ENCODE data around the gene TENT5C.

The TENT5C gene

DNA sequence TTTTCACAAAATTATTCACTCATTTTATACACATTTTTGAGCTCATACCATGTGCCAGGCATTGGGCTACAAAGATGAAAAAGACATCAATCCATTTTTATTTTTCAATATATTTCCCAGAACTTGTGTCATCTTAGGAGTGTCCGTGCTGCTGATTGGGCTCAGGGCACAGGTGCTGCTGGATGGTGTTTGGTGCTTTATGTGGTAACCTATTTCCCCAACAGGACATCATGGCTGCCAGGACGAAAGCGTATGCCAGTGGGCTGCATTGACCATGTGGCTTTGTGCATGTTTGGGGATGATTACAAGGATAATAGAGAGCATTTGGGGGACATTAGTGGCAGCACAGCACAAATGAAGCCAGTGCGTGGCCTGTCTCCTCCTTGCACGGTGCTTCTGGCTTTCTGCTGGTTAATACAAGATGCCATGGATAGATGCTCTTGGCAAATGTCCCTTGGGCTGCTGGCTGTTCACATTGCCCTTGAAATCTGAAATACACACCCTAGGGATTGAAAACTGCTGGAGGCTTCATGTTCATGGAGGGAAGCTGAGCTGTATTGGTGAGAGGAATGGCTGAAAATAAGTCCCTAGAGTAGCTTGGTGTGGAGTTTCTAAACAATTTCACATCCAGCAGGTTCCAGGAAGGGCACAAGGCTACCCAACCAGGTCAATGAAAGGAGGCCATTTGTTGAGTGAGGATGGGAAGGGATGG lies 52.3 kb downstream of the TENT5C start:
- no peak for DNase-seq

DNA sequence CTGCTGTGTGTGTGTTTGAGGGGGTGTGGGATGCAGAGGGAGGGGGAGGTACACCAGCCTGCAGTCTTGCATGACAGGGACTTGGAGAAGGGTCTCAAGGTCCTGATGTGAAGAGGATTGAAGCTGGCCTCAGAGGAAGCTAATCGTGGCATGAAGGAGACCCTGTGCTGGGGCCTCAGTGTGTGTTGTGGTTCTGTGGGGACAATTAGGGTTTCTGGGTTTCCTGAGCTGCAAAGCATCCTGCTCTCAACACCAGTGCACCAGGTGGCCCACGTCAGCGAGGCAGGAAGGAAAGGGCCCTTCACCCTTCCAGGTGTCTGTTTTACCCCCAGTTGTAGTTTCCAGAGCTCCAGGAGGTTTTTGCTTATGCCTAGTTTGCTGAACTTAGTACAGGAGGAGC lies 52.8 kb downstream of the TENT5C start:
- no peak for DNase-seq

DNA sequence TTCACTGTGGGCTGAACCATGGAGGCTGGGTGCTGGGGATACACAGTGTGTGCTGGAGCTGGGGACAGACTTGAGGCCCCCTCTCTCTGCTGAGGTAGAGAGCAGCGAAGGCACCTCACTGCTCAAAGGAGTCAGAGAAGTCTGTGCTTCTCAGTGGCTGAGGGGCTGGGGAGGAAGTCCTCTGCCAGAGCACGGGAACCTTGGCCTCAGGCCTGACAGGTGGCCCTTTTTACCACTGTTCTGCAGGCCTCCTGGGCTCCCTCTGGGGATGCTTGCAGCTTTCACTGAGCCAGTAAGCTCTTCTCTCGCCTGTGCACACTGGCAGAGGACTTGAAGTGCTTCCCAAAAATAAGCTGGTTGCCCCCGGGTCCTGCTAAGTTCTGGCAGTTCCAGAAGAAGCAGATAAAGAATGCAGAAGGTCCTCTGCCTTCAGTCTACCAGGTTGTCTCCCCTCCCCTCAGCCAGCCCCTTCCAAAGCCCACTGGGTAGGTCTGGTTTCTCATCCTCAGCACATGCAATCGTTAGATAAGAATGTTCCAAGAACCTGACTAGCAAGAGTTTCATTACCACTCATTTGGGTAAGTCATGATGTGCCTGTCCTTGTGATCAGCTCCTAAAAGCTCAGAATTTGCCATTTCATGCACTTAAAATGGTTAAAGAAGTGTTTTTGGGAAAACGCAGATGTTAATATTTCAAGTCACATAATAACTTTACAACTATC lies 53.9 kb downstream of the TENT5C start:
- DNase-seq, result no peak

DNA sequence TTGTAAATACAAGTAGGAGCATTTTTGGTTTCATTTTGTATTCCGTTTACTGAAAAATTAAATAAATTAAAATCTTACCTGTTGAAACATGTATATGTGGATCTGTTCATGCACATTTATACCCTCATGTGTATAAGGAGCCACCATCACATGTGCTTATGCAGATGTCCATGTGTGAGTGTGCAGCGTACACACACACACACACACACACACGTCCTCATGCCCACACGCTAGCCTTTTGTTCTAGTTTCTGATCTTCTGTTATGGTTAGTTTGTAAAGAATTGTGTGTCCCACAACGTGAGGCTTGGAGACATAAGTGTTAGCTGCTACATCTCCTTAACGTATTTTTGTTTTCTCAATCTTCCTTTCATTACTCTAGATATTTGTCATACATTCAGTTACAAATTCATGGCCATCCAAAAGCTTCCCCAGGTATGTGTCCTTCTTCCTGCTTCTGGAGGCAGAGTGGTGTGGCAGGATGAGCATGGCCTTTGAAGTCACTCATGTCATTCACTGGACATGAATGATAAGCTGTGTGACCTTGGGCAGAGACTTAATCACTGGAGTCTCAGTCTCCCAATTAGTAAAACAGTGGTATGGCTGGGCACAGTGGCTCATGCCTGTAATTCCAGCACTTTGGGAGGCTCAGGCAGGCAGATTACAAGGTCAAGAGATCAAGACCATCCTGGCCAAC lies 54.6 kb downstream of the TENT5C start:
- DNase-seq, result no peak

DNA sequence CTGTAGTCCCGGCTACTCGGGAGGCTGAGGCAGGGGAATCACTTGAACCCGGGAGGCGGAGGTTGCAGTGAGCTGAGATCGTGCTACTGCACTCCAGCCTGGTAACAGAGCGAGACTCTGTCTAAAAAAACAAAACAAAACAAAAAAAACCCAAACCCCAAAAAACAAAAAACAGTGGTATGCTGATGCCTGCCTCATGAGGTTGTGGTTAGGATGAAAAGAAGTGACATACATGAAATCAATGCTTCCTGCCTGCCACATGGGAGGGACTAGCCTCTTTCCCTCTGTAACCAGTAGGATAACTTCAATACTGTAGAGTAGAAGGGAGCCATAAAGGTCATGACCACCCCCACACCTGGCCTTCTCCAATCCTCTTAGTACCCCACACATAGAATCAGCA lies 55.2 kb downstream of the TENT5C start:
- no peak for DNase-seq

DNA sequence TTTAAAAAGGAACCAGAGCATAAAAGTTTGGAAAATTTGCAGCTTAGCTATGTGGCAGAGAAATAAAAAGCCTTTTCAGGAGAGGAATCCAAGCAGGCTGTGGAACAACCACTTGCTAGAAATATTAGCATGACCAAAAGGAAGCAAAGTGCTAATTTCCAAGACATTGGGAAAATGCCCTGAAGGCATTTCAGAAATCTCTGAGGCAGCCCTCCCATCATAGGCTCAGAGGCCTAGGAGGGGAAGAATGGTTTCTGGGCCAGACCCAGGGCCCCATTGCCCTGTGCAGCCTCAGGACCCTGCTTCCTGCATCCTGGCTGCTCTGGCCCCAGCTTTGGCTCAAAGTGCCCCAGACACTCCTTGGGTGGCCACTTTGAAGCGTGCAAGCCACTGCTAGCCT lies 56.8 kb downstream of the TENT5C start:
- no peak for DNase-seq

DNA sequence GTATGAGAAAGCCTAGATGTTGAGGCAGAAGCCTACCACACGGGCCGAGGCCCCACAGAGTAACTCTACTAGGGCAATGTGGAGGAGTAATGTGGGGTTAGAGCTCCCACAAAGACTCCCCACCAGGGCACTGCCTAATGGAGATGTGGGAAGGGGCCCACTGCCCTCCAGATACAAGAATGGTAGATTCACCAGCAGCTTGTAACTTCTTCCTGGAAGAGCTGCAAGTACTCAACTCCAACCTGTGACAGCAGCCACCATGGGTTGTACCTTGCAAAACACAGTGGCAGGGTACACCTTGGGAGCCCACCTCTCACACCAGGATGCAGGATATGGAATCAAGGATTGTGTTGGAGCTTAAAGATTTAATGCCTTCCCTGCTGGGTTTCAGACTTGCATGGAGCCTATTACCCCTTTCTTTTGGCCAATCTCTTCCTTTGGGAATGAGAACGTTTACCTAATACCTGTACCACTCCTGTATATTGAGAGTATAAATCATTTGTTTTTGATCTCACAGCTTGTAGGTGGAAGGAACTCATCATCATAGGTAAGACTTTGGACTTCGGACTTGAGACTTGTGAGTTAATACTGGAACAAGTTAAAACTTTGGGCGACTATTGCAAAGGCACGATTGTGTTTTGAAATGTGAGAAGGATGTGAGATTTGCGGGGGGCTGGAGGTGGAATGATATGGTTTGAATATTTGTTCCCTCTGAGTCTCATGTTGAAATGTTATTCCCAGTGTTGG lies 57.5 kb downstream of the TENT5C start:
- no peak for DNase-seq

DNA sequence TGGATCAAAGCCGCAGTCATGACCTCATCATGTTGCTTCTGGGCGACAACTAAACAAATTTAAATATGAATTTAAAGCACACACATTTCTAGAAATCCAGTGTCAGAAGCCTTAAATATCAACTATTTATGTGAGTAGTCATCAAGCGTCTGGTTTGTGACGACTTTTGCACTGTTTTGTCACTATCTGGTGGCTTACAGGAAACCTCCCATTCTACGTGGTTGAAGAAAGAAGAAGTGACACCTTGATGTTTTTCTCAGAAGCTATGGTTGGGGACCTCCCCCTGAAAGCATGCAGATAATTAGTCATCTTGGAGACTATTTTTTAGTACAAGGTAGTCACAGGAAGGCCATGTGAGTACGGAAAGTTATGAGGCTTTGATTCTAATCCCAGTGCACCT lies 58.5 kb downstream of the TENT5C start:
- DNase-seq, result no peak

DNA sequence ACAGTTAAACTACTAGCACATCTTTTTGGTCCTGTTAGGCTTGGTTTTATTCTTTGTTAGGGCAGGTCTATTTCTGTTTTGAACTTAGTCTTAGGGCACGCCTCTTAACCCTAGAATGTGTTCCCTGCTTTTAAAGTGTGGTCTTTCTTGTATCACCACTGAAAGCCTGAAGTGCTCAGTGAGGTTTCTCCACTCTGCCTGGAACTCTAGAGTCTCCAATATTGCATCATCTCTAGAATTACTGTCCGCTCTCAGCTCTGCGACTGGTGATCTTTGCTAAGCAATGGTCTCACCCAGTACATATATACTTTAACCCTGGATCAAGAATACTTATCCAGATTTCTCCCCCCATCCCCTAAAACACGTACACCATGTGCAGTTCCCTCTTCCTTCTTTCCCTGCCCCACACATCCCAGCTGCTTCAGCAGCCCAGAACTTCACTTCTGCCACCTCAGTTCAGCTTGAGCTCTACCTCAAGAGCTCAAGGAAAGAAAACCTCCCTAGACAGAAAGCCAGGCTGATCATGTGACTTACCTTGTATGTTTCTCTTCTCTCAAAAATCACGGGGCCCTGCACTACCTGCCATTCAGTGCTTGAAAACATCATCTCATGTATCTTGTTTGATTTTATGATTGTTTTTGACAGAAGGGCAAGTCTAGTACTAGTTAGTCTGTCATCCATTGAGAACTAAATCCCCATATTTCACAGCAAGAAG lies 59.9 kb downstream of the TENT5C start:
- no peak for DNase-seq

DNA sequence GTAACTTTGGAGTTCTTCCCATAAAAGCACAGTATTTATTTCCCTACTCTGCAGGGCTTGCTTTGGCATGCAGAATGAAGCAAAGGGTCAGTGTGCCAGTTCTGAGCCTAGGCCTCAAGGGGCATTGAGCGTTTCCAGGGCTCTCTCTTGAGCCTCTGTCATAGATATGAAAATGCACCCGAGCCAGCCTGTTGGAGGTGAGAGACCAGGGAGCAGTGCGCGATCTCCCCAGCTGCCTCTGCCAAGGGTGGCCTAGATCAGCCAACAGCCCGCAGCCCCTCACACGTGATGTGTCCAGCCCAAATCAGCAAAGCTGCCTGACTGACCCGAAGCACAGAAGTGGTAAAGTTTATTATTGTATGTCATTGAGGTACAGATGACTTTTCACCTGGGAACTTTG lies 63.7 kb downstream of the TENT5C start:
- DNase-seq, result no peak

DNA sequence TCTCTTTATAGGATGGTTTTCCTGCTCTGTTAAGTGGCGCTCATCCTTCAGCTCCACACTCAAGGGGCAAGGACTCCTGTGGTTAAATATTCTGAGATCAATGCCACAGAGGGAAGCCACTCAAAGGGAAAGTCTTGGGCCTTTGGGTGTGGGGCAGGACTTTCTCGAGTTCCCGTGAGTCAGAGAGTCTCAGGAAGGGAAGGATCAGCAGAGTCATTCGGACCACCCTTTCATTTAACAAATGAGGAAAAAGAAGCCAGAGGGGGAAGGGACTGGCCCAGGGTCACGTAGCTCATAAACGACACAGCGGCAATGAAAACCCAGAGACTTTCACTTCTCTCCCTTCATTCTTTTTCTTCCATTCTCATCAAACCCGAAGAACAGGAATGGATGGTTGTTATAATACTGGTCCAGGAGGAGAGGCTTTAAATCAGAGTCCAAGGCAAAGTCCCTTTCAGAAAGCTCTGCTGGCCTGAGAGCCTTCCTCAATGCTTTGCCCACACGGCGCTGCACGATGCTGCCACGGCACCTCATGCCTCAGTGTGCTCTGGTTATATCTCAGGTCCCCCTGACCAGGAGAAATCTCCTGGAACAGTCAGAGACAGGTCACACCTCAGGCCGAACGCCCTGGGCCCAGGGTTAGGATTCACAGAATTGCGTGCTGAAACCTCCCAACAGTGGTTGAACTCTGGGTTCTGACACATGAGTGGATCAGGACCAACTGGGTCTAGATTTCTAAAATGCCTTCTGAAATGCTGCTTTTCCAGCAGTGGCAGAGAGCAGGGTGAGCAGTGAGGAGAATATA lies 65.3 kb downstream of the TENT5C start:
- no peak for DNase-seq

DNA sequence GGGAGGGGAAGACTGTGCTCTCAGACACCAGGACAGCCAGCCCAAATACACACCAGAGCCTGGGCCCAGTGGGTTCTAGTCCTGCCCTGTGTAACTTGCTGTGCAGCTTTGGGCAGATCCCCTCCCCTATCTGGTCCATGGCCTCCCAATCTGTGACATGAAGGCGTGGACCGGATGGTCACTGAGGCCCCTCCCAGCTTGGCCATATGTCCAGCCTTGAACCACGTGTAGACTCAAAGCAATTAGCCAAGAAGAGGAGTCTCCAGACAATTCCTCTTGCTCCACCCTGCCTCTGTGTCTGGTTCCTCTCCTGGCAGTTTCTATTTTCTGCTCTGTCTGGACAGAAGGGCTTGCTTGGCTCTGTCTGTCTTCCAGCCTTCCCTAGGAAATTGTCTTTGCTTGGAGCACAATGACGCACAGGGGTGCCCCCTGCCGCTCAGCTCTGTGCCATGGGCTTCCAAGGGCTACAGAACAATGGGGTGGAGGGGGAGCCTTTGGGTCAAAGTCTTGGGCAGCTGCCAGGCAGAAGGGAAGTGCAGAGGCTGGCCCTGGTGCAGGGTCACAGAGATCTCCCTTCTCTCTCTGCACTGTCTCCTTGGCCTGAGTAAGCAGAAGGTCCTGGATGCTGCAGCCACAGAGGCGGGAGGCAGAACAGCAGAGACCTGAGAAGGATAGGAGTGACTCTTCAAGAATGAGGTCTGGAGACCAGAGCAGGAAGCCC lies 66.1 kb downstream of the TENT5C start:
- no peak for DNase-seq

DNA sequence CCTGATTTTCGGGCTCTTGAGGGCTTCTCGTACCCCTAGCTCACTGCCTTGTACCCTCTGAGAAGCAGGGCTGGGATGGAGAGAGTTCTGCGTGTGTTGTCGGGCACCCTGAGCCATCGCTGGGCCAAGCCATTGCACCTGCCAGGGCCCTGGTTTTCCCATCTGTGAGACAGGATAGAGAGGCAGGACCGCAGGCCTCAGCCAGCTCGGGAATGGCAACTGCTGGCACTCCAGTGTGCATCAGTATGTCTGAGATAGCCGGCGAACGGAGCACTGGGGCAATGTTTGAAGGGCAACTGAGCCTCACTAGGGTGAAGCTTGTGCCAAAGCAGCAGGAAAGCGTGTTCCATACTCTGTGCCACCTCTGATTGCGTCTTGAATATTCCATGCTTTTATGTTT lies 66.9 kb downstream of the TENT5C start:
- DNase-seq, result no peak

DNA sequence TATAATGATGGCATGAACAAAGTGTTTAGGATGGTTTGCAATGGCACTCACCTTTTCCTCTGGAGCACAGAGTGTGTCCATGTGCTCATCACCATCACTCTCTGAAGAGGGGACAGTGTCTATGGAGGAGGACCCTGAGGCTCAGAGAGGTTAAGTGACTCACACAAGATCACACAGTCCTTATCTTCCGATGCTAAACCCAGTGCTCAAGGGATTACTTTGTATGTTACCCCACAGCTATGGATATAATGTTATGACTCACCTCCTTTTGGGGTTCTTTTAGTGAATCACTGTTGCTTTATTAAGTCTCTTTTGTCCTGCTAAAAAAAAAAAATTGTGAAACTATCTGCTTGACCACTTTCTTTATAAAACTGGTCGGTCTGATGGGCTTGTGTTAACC lies 67.6 kb downstream of the TENT5C start:
- no peak for DNase-seq

DNA sequence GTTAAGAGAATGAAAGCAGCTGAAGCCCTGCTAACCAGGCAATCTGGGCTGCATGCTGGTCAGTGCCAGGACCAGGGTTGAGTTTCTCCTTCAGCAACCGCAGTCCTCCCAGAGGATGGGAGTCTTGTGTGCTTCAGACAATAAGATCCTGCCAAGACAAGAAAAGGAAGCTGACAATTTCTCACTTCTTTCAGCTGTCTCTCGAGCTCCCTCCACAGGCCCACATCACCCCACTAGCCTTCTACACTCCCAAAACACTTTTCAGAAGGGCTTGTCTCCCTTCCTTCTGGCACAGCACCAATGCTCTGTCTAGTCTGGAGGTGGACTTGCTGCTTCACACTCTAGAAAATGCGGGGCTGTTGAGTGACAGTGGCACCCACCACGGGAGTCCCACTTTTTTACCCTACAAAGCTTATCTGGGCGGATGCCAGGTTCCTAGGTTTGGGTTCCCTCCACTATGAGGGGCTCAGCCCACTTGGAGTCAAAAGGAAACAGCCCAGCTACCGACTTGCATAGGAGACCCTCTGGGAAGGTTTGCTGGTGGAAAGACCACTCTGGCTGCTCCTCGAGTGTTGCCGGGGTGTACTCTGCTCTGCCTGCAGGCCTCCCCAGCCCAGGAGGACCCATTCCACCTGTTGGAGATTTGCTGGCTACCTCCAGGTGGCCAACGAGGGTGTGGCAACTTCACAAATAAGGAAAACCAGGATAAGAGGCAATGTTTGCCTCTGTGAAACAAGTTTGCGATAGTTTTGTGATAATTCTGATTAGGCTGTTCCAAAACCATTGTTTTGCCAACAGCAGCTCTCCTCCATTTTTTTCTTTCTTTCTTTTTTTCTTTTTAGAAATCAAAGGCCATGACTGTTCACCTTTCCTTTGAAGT lies 68.9 kb downstream of the TENT5C start:
- DNase-seq, result no peak

DNA sequence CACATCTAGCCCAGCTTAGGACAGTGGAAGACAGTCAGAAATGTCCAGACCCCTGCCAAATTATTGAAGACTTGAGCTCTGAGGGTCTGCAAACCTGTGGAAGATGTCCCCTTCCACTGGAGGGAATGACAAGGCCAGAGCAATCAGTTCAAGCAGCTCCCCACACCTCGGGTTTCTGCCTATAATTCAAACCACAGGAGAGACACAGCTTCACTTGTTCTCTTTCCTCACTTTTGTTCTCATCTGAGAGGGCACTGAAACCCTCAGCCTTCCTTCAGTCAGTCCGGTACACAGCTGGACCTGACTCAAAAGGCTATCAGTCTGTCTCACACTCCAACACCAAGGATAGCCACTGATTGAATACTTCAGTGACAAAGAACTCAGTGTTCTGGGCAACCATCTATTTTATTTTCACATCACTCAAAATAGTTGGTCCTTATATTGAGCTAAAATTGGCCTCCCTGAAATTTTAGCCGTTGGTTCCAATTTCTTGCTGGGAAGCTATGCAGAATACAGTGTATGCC lies 70.1 kb downstream of the TENT5C start:
- DNase-seq, result no peak

DNA sequence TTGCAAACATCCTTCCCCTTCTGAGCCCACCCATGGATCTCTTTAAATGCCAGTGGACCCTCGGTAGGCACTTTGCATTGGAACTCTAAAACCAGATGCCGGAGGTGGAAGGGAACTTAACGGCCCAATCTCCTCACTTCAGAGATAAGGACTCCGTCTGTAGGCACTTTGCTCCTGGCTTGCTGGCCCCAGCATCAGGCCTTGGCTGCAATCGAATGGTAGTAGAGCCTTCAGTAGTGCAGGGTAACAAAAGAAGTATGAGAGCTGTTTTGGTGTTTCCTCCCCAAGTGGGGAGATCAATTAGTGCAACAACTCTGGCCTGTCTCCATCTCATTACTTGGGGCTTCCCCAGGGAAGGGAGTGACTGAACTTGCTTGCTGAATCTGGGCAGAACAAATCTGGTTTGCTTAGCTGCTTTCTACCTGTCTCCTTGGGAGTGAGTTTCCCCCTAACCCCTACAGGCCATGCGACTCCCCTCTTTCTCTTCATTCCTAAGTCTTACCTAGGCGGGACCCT lies 70.8 kb downstream of the TENT5C start:
- no peak for DNase-seq
